DMS 273 (cell line): ENCODE results near the gene LRIT2.
A peak's percentile ranks its signal among the peaks of the same experiment; 100 is the strongest.

Source experiments
- DNase-seq: peaks from one replicate; lab custom pipeline; 2025; ENCODE audit not compliant: unreplicated experiment; lab: John Stamatoyannopoulos, UW

Gene LRIT2

DNA sequence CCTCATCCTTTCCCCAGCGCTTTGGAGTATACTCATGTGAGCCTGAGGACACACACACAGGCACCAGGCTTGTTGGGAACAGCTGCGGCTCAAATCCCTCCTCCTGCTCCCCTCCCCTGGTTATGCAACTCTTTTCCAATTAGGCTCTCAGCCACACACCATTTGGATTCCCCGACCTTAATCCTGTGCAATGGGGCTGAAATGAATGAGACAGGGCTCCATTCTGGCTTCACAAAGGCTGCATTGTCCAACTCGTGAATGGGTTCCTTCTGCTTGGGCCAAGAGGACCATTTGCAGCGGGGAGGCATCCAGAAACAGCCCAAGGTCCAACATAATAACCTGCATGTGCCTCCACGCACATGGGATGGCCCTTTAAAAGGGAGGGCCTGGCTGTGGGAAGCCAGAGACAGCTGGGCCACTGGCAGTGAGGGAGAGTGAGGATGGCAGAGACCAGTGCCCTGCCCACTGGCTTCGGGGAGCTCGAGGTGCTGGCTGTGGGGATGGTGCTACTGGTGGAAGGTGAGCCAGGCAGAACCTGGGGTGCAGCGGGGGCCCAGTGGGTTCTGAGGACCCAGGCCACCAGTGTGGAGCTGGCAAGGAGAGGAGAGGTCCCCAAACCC, 19.4 kb upstream of the LRIT2 start, which contains the start of gene RGR:
Gene RGR (plus strand): TSS at position 403 of the 620 bp plus-strand sequence. CDS start 38 bp downstream, at position 441.
- peak; percentile 62 for DNase-seq

DNA sequence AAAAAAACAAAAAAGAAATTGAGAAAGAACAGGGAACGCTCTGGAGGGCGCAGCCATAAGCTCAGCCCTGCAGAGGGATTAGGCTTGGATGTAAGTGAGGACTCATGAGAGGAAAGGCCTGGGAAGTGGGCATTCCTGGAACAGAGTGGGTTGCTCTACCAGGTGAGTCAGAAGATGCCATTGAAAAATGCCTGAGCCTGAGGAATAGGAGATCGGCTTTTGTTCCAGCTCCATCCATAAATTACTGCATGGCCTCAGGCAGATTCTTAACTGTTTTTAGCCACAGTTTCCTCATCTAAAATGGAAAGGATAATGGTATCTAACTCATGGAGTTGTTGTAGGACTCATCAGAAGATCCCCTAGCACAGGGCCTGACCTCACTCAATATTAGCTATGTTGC, 18.4 kb upstream of the LRIT2 start:
- no peak for DNase-seq

DNA sequence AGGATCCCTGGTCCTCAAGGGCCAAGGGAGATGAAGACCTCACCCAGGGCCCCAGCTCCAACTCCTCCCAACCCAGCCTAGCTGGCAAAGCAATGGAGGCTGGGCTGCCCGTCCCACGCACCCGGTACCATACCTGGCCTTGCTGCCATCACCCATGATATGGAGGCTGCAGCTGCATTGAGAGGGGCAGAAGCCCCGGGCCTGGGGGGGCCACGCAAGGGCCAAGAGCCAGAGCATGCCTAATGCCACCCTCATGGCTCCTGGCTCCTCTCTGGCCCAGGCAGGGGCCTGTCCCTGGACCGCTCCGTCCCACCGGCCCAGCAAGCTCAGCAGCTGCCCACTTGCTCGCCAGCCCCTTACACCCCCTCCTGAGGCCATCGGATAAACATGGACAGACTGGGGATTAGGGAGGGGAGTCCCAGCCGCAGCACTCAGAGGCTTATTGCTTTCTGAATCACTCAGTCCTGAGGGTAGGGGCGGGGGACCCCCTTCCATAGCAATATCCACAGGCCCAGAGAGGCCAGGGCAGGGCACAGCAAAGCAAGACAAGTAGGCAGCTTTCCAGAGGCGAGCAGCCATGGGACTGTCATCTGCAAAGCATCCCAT, 15.9 kb upstream of the LRIT2 start, which contains the start of gene LRIT1:
Gene LRIT1 (minus strand): TSS at position 362 of the 606 bp plus-strand sequence. CDS start 107 bp downstream, at position 255.
- DNase-seq, result no peak

DNA sequence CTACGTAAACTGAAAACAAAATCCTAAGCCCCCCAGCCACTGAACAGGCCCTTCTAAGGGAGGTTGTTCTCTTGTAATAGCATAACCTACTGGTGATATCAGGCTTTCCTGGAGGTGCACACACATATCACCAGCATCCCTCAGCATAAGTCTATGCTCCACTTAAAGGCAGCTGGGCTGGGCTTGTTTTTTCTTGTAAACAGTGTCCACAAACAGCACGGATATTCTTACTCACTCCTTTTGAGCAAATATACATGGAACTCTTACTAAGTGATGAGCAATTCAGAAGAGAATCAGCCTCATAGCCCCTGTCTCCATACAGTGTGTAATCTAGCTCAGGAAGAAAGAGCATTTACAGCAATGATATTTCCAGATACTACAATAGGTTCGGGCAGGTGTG, 13.6 kb upstream of the LRIT2 start:
- no peak for DNase-seq

DNA sequence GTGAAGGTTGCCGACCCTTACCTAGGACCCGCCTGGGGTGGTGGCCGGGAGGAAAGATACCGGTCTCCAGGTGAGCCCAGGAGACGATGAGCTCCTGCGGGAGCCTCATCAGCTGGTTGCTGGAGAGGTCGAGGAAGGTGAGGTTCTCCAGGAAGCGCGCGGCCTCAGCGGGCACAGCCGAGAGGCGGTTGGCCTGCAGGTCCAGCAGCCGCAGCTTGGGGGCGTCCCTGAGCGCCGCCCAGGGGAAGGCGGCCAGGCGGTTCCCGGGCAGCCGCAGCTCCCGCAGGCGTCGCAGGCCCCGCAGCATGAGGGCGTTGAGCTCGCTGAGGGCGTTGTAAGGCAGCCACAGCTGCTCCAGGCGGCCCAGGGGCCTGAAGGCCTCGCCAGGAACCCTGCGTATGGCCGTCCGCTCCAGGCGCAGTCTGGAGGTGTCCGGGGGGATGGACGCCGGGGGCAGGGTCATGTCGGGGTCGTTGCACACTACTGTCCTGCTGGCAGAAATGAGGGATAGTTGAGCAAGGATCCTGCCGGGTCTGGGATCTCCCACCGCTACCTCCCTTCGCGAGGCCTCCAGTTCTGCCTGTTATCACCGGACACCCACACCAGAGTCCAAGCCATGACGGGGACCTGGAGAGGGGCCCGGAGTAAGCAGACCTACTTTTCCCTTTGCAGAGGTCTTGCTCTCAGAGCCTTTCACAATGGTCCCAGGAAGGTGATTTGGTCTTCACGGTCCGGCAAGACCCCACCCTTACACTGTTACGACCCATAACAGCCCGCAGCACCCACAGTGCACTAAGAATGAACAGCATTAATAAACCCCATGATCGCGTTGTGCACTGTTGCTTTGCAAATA, 12.1 kb upstream of the LRIT2 start:
- no peak for DNase-seq

DNA sequence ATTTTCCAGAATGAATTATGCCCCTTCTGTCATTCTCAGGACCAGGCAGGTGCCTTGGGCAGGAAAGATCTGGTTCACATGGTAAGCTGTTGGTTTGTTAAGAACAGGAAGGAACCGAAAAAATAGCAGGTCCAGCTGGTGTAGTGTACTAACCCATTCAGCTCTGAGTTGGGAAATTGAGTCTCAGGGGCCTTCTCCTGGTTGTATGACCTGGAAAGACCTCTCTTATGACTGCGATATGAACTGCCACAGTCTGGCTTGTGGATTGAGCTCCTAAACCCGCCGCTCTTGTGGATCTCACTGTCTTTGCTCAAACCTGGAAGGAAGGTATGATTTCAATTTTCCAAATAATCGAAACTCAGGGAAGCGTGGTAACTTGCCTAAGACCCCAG, 11.5 kb upstream of the LRIT2 start:
- DNase-seq, result no peak

DNA sequence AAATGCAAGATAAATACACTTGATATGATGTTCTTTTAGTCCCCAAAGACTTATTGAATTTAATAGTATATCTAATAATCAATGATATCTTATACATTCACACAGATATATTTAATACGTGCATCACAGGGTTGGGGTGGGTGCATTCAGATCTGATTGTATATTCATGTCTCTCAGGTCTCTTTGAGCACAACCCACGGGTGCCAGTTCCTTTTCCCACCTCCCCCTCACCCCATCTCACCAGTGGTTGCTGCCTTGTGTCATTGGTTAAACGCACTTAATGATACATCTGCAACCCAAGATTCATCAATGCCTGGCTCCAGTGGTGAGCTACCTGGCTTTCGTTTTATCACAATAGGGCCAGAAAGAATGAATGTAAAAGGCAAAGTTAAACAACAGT, 9.8 kb upstream of the LRIT2 start:
- no peak for DNase-seq

DNA sequence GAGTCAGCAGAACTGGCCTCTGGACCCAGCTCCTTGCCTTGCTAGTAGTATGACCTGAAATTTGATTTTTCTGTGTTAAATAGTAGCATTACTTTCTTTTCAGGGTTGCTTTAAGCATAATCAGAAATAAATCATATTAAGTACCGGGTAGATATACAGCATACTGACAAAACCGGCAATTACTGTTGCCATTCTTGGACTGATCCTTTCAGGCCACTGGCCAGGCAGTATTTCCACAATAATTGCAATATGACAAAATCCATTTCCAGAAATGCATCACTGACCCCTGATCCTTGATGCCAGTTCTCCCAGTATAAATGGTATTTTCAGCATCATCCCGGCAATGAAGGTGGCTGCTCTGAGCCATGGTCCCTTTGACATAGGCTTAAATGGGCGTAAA, 9.1 kb upstream of the LRIT2 start:
- DNase-seq, result no peak

DNA sequence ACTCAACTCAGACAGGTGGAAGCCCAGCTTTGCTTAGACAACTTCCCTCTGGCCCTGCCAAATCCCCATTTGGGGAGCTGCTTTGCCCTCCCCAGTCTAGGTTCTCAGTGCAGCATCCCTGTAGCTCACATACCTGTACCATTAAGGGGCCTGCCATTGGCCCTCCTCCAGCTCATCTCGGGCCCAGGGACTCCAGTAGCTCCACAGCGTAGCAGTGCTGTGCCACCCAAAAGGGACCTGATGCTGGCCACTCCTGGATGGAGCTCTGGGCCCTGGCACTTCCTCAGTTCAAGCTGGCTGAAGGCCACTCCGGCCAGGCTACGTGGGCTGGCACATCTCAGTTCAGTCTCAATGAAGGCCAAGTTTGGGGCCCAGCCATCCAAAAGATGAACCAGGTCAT, 8.6 kb upstream of the LRIT2 start:
- no peak for DNase-seq

DNA sequence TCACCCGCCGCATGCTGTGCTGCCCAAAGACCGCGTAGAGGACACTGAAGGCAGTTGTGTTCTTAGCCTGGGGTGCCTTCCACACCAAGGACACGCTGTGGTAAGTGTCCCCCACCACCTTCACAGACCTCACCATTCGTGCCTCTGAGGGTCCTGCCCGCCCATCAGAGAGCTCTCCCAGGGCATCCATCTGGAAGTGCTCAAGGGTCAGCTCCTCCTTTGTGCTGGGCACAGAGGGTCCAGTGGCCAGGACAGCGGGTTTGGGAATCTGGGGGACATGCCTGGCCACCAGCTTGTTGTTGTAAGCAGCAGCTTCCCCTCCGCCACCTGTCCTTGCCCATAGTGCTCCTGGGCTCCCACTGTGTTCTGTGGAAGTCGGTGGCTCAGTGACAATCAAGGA, 7.0 kb upstream of the LRIT2 start:
- no peak for DNase-seq

DNA sequence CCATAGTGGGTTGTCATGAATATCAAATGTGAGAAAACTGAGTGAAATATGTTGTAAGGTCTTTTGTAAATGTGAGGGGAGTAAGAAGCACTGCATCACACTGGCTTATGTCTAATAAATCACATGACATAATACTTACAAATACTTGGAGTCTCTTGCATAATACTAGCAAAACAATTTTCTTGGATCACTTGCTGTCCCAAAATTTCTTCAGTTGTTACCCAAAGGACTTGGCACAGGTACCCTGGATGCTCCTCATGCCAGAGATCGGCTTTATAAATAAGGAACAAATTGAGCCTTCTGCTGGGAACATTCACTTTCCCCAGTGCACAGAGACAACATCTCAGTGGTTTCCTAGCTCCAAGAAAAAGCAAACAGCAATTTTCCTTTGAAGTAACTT, 5.0 kb upstream of the LRIT2 start:
- no peak for DNase-seq

DNA sequence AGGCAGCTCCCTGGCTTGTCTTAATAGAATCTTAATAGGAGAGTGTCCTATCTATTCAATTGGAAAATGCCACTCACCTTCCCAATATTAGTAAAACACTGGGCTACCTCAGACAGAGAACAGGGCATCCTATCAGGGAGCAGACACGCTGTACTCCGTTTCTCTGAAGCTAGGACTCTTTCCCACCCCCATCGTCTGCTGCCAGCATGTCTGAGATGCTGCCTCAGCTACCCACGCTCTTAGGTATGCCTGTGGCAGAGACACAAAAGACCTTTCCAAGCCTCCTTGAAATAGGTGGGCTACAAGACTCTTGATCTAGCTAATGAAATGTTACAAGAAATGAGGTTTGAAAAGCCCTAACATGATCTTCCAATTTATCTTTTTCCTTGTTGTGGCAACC, 2.5 kb upstream of the LRIT2 start:
- no peak for DNase-seq

DNA sequence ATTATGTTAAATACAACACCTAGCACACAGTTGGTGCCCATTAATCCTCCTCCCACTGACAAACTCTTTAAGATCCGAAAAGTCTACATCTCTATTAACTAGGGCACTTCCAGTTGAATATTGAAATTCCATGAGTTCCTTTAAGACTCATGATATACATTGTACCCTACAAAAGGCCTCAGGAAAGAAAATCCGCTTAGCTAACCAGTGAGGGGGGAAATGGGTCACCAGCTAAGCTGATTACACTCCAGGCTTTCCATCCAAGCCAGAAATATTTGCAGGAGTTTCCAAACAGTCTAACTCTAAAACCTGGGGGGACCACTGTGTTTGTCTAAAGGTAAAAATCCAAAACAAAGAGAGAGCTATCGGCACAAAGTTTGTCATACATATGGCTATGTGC, 1.3 kb upstream of the LRIT2 start:
- no peak for DNase-seq

DNA sequence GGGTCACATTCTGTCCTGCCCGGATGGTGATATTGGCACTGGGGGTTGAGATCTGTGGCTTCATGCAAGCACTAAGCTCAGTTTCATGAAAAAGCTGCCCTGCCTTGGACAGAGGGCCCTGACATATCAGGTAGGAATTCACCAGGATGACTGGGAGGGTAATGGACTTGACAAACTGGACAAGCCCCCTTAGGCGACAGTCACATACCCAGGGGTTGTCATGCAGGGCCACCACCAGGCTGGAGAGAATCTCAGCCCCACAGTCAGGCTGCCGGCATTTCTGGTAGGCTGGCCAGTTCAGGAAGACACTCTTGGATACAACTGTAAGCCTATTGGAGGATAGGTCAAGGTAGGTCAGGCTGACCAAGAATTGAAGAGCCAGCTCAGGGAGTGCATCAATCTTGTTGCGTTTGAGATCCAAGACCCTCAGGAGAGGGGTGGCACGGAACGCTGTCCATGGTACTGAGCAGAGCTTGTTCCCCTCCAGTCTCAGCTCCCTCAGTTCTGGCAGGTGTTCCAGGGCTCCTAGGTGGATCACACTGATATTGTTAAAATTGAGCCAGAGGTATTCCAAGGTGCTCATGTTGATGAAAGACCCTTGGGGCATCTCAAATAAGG, 824 bp downstream of the LRIT2 start:
- DNase-seq, result peak; percentile 1

DNA sequence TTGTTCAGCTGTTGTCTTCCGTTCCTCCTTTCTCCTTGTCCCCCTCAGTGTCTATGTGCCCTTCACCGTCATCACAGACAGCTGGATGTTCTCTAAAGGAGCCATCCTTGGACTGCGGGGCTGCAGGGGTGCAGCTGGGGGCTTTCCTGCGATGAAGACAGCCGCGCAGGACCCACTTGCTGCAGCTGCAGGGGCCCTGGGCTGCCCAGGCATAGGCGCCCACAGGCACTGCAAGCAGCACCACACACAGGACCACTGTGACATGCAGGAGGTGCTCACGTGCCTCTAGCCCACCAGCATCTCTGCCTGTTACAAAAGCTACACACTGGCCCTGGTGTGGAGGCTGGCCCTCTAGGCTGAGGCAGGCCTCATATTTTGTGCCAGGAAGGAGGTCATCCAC, 3.4 kb downstream of the LRIT2 start:
- DNase-seq, result no peak

DNA sequence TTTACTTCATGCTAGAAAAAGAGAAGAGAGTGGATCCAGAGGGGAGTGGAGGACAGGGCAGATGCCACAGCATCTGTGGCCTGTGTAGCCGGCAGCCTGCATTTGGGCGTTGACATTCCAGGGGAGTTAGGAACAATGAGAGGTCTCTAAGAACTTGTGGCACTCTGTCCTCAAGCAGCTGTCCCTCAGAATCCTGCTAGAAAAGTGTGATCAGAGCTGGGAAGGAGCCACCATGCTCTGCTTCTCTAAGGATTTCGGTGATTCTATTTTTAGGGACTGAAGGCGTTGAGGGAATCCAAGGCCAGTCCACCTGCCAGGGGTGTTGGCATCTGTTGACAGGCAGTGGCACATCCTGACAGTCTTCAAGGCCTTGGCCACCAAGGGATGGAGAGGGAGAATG, 7.6 kb downstream of the LRIT2 start:
- no peak for DNase-seq

DNA sequence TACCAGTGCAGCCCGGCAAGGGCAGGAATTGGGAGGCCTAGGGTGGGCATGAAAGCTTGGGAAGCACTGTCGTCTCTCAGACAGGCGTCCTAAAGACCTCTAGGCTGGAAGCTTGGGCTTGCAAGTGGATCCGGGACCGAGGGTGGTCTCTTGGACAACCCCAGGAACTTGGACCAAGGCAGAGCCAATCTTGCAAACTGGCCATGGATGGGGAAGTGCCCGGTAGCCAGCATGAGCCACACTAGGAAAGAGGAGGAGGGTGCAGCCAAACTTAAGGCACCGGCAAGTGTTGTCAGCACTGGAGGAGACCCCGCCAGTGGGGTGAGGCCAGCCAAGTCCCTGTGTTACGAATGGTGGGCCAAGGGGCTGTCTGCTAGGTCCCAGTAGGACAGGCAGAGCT, 8.5 kb downstream of the LRIT2 start:
- DNase-seq, result no peak

DNA sequence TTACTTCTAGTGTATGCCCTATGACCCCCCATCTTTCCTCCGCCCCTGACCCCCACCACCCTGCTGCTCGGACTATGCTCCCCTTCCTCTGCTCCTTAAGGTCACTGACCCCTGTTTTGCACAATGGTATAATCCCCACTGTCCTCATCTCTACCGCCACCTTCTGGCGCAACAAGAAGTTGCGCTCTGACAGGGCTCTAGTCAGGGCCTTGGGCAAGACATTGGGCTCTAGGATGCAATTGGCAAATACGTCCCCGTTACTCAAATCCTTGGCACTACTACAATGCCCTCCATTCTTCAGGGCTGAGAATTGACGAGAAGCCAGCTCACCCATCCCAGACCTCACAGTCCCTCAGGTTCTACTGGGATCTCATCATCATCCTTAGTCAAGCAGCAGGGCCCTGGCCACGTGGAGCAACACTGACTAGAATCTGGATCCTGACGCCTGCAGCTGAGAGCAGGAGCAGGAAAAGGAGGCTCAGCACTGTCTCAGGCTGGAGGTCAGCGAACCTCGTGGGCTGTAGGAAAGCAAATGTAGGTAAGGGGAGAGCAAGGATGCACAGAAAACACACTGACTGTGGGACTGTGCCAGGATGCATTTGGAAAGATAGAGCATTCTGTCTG, 10.6 kb downstream of the LRIT2 start:
- peak; percentile 25 for DNase-seq

DNA sequence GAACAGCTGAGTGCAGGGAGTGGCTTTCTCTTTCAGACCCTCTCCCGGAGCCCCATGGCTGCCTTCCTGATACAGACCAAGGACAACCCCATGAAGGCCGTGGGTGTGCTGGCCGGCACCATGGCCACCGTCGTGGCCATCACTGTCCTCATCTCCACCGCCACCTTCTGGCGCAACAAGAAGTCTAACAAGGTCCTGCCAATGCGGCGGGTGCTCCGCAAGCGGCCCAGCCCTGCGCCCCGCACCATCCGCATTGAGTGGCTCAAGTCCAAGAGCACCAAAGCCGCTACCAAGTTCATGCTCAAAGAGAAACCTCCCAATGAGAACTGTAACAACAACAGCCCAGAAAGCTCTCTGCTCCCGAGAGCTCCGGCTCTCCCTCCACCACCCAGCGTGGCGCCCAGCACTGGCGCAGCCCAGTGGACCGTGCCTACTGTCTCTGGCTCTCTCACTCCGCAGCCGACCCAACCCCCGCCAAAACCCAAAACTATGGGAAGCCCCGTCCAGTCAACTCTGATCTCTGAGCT, 11.2 kb downstream of the LRIT2 start:
- DNase-seq, result no peak

DNA sequence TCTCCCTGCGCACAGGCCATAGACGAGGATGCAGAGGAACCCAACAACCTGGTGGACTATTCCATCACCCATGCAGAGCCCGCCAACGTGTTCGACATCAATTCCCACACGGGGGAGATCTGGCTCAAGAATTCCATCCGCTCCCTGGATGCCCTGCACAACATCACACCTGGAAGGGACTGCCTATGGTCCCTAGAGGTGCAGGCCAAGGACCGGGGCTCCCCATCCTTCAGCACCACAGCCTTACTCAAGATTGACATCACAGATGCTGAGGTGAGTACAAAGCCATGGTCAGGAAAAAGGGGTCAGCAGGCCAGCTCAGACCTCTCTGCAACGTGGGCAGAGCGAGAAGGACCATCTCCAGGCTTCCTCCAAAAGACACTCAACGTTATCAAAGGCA, 12.3 kb downstream of the LRIT2 start:
- no peak for DNase-seq

DNA sequence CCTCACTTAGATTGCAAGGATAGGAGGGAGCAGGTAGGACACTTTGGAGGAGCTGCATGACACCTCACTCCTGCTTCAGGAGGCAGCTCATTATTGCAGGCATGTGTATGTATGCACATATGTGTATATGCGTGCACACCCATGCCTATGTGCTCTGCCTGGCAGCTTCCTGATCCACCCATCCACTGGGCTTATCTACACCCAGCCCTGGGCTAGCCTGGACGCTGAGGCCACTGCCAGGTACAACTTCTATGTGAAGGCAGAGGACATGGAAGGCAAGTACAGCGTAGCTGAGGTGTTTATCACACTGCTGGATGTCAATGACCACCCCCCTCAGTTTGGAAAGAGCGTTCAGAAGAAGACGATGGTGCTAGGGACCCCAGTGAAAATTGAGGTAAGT, 13.3 kb downstream of the LRIT2 start:
- no peak for DNase-seq
